ENCODE measurements around the gene BOK. TPM values are rescaled to one million over a fixed set of nuclear protein-coding genes. Genes with fewer than 3 reads are reported as not detected.

BOK gene
- total RNA-seq, 1 experiment from 2014 or later = 41.5 TPM

DNA sequence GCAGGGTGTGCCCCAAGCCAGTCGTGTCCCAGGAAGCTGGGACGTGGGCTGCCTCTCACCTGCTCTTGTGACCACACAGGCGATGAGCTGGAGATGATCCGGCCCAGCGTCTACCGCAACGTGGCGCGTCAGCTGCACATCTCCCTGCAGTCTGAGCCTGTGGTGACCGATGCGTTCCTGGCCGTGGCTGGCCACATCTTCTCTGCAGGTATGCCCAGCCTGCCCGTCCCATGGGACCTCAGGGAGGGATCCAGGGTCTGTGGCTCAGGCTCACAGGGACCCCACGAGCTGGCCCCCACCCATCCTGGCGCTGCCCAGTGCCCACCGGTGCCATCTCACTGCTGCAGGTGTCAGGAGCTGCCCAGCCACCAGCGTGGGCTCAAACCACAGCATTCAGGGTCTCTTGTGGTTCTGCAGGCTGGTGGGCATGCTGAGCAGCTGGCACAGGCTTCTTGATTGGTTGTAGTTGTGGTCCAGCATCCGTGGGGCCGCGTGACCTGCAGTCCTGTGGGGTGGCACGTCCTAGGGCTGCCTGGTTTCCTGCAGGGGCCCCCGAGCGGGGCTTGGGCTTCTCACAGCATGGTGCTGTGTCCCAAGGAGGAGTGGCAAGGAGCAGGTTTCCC, 3.8 kb downstream of the BOK start (continued):
- TF ChIP-seq SRF (IDR thresholded peaks at IDR 0.05; ENCODE audit: low read depth) = no peak

DNA sequence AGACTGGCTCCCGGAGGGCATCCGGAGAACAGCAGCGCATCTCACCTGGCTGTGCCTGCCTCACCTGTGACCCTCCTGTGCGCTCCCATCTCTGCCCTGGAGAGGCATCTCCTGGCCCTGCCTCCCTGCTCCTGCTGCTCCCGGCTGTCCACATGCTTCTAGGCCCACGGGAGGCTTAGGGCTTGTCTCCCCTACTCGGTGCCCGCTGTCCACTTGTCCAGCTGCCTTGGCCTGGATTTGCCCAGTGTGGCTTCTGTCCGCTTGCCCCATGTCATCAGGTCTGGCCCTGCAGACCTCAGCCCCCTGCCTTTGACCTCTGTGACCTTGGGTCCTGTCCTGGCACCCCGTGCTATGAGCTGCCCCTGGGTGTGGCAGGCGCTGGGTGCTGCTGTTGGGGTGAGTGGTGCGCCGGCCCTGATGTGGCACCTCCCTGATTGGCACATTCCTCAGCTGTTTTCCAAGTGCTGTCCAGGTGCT, 4.5 kb downstream of the BOK start:
- no peak overlapping the region for H3K9ac ChIP-seq (ENCODE audit: low read length)
- peaks cover 4 to 13% of the 10 kb centered on the region in 2 experiments; a peak in 3 of 4 replicates for H3K36me3 ChIP-seq (ENCODE audit: control insufficient read depth in 1 of 2, insufficient read depth in 2 of 2, low read length in 2 of 2)
- no peaks in the 10 kb centered on the region for H3K27me3 ChIP-seq (ENCODE audit: insufficient read depth, low read length)
- H3K79me2 ChIP-seq (ENCODE audit: insufficient read depth, low read length) = peaks cover 40% of the 10 kb centered on the region
- H2AFZ ChIP-seq (ENCODE audit: low read depth, low read length, poor library complexity, severe bottlenecking) = no peak overlapping the region
- peaks cover 21 to 40% of the 10 kb centered on the region in 2 experiments; a peak in 3 of 4 replicates for H3K4me1 ChIP-seq (ENCODE audit: control insufficient read depth in 1 of 2, insufficient read depth in 2 of 2, low read length in 2 of 2)
- H3K4me2 ChIP-seq (ENCODE audit: low read length) = no peak overlapping the region
- TF ChIP-seq TCF7L2 (IDR thresholded peaks at IDR 0.05; ENCODE audit: borderline replicate concordance, extremely low read depth, insufficient read depth, insufficient read length) = no peak
- TF ChIP-seq YY1 (IDR thresholded peaks at IDR 0.05; ENCODE audit: extremely low read depth, insufficient replicate concordance, low read depth, low read length) = no peak
- TF ChIP-seq ZFX (IDR thresholded peaks at IDR 0.05) = no peak
- no peak for TF ChIP-seq EZH2phosphoT487 (IDR thresholded peaks at IDR 0.05; ENCODE audit: borderline replicate concordance)
- TF ChIP-seq FOSL1 (IDR thresholded peaks at IDR 0.05; ENCODE audit: low read depth) = no peak
- TF ChIP-seq, protein P1, sequence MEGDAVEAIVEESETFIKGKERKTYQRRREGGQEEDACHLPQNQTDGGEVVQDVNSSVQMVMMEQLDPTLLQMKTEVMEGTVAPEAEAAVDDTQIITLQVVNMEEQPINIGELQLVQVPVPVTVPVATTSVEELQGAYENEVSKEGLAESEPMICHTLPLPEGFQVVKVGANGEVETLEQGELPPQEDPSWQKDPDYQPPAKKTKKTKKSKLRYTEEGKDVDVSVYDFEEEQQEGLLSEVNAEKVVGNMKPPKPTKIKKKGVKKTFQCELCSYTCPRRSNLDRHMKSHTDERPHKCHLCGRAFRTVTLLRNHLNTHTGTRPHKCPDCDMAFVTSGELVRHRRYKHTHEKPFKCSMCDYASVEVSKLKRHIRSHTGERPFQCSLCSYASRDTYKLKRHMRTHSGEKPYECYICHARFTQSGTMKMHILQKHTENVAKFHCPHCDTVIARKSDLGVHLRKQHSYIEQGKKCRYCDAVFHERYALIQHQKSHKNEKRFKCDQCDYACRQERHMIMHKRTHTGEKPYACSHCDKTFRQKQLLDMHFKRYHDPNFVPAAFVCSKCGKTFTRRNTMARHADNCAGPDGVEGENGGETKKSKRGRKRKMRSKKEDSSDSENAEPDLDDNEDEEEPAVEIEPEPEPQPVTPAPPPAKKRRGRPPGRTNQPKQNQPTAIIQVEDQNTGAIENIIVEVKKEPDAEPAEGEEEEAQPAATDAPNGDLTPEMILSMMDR (IDR thresholded peaks at IDR 0.05 in 2 of 3, conservative IDR thresholded peaks at IDR 0.05 in 1 of 3; ENCODE audit: borderline replicate concordance in 1 of 3, insufficient read depth in 1 of 3, low read depth in 2 of 3, low read length in 2 of 3) = no peak
- TF ChIP-seq, protein P2, sequence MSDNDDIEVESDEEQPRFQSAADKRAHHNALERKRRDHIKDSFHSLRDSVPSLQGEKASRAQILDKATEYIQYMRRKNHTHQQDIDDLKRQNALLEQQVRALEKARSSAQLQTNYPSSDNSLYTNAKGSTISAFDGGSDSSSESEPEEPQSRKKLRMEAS (IDR thresholded peaks at IDR 0.05) = no peak
- TF ChIP-seq SIN3A (IDR thresholded peaks at IDR 0.05; ENCODE audit: low read depth) = no peak
- no peak for TF ChIP-seq CEBPB (IDR thresholded peaks at IDR 0.05; ENCODE audit: low read depth)
- TF ChIP-seq EGR1 (IDR thresholded peaks at IDR 0.05; ENCODE audit: low read depth) = no peak
- CTCF ChIA-PET = no interaction called here
- H3K9me3 ChIP-seq (ENCODE audit: control insufficient read depth in 1 of 2, insufficient read depth in 1 of 2, low read depth in 1 of 2, low read length in 2 of 2) = no peaks in the 10 kb centered on the region
- BruUV-seq (replicated peaks) = no TSS peak
- RAD21 ChIA-PET (ENCODE audit: low non-redundant PET in 1 of 2, low total read pairs in 2 of 2, uncharacterized antibody in 2 of 2, unreplicated experiment in 2 of 2) = no interaction called here
- no peak overlapping the region; the same call in 1 of the 2 replicates for H3K27ac ChIP-seq (ENCODE audit: low read depth, low read length)
- intact Hi-C loops (cut with micrococcal nuclease) = no loop called here
- H3K9me2 ChIP-seq (ENCODE audit: insufficient read depth) = no peaks in the 10 kb centered on the region
- POLR2A ChIA-PET = no interaction called here
- no peak for ATAC-seq
- no peaks in the 10 kb centered on the region for H4K20me1 ChIP-seq (ENCODE audit: insufficient read depth)
- no peak for DNase-seq (ENCODE audit: low read depth, low spot score)
- H3K4me3 ChIP-seq (replicated peaks in 1 of 2; ENCODE audit: low read depth in 1 of 2, low read length in 2 of 2) = no peak overlapping the region

All from HCT116 (cell line).